SK-N-MC (cell line): ENCODE results near the gene DYNLT4.

ENCODE experiments used
- EZH2 ChIP-seq: fragments of 200-600 bp; sonication (generic); IDR thresholded peaks from one replicate; pipeline ENCODE4 v1.6.1; 2017; ENCODE audit warnings: antibody characterized with exemption
- POLR2AphosphoS5 ChIP-seq: IDR thresholded peaks from 2 replicates; pipeline ENCODE4 v1.6.1; 2012; ENCODE audit warnings: mild to moderate bottlenecking, low read depth, low read length, borderline replicate concordance

GRCh38 chr1:44757420-44757819, 49.7 kb downstream of the DYNLT4 start:
- TF ChIP-seq EZH2 (no peak), POLR2AphosphoS5 (no peak)
